Fibroblast of peridontal ligament (primary cell): Measurements from ENCODE around the gene CFAP99.
"Not testable (repeated sequence)": the region's sequence is repeated elsewhere in the genome, so short reads cannot be mapped to it uniquely, and the experiment has no call there.

Experiments used
- DNase-seq: peaks from one replicate; pipeline ENCODE4 v3.0.0-alpha.2; 2010; ENCODE audit errors: extremely low read depth

The CFAP99 gene

DNA sequence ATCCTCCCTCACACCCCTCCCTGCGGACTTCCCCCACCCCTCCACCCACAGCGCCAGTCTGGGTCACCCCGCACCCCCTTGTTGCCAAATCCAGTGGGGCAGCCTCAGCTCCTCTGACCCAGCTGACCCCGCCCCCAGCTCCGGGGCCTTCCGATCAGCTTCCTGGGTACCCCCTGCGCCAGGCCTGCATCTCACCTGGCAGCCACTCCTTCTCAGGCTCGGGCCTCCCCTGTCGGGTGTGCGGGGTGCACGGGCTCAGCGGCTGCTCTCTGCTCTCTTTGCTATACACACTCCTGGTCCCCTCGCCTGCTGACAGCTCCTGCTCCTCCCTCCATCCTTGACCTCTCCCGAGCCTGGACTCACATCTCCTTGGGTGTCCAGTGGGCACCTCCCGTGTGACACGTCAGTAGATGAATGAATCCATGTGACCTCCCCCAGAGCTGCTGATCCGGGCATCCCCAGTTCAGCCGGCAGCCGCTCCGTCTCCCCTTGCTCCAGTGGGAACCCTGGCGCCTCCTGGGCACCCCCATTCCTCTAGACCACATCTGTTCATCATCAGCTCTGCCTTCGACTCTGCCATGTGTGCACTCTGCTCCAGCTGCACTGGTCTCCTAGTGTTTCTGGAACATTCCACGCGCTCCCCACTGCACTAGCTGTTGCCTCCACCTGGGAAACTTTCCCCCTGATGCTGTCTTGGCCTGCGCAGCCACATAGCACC lies 9.9 kb downstream of the CFAP99 start:
- DNase-seq = no peak

GRCh38 chr4:2429945-2430757 lies 11.4 kb downstream of the CFAP99 start:
- not testable (repeated sequence) for DNase-seq

DNA sequence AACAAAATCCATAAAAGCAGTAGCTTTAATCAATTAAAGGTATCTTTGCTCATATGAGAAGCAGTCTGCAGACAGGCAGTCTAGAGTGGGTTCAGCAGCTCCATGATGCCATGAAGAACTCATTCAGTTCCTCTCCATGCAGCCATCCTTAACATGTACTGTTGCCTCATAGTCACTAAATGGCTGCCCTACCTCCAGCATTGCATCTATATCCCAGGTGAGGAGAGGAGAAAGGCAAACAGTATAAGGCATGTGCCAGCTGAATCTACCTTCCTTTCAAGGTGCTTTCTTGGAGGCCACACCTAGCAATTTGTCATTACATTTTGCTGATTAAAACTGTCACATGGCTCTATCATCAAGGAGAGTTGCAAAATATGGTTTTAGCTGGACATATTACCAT lies 13.2 kb downstream of the CFAP99 start:
- DNase-seq = no peak

GRCh38 chr4:2432991-2433530 lies 14.3 kb downstream of the CFAP99 start:
- no peak for DNase-seq

DNA sequence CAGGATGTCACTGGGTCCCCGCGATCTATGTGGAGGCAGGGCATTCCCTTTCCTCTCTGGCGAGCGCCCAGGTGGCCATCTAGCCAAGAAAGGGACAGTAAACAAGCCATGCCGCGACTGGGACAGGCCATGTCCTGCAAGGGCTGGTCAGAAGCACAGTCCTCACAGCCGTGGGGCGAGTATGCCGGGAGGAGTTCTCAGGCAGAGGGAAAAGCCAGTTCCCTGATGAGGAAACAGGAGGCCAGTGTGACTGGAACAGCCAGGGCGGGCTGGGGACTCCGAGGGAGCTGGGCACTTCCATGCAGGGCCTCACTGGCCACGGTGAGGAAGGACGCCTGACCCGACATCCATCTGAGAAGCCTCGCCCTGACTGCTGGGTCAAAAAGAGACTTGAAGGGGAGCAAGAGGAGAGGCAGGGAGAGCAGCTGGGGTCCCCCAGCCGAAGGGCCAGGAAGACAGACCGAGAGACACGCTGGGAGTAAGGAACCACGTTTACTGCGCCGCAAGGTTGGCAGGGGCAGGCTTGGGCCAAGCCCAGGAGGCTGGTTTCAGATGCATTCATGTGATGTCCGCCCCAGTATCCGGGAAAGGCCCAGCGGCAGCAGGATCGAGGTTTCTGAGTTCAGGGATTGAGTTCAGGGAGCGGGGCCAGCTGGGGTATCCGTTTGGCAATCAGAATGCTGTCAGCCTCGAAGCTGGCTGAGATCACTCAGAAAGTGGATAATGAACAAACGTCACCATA lies 15.0 kb downstream of the CFAP99 start:
- no peak for DNase-seq

DNA sequence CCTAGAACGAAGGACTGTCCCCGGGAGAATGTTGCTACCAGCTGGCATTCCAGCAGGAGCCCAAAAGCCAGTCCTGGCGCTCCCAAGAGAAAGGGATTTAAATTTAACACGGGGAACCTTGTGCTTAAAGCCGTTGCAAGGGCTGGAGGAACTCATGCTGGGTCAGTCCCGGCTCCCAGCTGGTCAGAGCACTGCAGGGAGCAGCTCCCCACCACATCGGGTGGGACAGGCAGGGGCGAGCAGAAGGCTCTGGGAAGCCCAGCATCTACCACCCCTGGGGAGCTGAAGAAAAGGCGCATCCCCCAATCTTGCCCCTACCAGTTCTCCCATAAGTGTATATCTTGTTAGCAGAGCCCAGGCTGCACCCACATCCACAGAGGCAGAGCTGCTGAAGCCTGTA lies 15.7 kb downstream of the CFAP99 start:
- DNase-seq = no peak

DNA sequence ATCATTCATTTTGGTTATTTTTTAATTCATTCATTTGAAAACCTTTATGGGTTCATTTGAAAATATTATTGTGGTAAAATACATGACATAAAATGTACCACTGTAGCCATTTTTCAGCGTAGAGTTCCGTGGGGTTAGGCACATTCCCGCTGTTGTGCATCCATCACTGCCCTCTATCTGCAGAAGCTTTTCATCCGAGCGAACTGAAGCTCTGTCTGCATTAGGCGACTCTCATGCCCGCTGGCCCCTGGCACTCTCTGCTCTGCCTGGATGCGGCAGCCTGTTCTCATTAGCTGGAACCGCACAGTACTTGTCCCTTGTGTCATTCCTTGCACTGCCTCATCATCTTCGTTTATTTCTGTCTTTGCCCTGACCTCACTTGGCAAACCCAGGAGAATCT lies 17.5 kb downstream of the CFAP99 start:
- DNase-seq = peak; percentile 63

- no peak for DNase-seq
These were observed 18.2 kb downstream of the CFAP99 start for GRCh38 chr4:2436761-2437474.

DNA sequence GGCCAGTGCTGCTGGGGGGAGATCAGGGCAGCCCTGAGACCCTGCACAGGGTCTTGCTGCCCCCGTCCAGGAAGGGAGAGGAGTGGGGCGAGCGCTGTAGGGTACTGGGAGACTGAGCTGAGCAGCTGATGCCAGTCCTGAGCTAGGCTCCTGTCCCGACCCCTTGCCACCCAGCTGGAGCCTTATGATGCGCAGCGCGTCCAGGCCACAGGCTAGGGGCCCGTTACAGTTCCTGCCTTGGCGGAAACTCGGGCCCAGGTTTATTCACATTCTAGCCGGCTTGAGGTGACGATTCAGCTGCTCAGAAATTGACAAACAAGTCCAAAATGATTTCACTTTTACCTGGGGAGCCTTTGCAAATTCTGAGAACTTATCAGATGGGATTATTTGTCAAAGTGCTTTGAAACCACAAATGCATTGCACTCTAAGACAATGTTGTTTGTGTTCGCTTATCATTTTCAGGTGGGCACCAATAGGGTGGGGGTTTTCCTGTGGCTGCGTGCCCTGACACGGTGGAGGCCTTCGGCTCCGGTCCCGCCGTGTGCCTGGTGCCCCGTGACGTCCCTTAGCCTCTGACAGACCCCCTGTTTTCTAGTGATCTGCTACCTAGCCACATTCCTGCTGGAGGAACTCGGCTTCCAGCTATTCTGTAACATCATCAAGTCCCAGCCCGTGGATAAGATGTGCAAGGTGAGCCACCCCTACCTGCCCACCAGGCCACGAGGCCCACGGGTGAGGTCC lies 18.9 kb downstream of the CFAP99 start:
- no peak for DNase-seq

GRCh38 chr4:2438822-2439718 lies 20.3 kb downstream of the CFAP99 start:
- DNase-seq = no peak

GRCh38 chr4:2441393-2442174 lies 22.8 kb downstream of the CFAP99 start:
- DNase-seq = no peak

GRCh38 chr4:2442175-2442993 lies 23.6 kb downstream of the CFAP99 start:
- DNase-seq = no peak

- DNase-seq = no peak
These were observed 24.4 kb downstream of the CFAP99 start for GRCh38 chr4:2443061-2443730.

DNA sequence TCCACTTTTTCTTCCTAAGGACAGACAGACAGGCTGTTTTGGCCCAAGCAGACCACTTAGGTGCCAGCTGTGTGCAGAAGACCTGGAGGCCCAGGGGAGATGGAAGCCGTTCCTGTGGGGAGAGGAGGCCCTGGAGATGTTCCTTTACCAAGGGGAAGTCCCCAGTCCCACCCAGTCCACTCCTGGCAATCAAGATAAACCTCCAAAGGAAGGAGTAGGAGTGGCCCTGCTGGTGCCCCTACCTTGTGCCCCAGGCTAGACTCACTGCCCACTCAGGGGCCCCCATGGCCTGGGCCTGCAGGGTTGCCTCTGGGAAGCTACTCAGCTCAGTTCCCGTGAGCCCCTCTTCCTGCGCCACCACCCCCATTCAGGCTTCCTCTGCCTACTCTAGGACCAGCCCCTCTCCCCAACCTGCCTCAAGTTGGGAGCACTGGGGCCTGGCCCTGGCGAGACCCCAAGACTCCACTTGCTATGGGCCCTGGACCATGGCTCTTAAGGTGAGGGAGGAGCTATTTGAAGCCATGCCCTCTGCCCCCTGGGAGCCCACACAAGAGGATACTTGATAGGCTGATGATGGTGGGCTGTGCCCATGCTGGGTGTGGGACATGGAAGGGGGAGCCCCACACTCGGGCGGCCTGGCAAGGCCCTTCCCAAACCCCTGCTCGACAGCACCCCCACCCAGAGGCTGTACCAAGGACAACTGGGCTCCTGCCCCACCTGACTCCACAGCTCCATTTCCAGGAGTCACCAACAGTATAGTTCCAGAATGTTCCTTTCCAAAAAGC lies 25.4 kb downstream of the CFAP99 start:
- DNase-seq = no peak

DNA sequence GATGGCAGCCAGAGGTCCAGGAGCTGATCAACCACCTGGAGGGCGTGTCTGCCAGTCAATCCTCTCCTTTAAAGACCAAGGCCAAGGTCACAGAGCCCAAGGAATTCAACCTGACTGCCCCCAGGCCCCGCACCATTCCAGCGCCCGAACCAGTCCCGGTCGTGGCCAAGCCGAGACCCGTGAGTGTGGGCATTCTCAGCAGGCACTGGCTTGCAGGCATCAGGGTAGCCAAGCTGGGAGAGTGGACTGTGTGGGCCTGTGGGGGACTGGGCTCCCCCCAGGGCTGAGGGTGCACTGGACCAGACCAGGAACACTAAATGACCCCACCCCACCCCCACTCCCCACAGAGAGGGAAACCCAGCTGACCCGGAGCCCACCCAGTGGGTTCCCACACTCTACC lies 26.4 kb downstream of the CFAP99 start:
- no peak for DNase-seq

DNA sequence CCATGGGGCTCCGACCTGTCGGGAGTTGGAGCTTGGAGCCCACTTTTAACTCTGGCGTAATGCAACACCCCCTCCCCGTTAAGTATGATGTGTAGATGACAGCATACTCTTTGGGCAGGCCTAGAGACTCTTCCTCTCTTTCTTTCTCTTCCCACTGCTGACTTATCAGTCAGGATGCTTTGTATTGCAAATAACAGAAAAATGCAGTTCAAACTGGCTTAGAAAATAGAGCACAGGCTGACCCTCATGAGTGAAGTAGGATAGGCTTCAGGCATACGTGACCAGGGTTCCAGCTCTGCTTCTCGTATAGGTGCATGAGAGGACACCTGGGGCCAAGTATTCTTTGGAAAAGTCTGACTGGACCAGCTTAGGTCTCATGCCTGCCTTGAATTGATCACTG lies 26.8 kb downstream of the CFAP99 start:
- no peak for DNase-seq
